HEK293 (cell line): Measurements from ENCODE around the gene ZNF672.

Experiments used
- GLI4 ChIP-seq: fragments of 450-650 bp; formaldehyde crosslinking; IDR thresholded peaks from 2 replicates; pipeline ENCODE4 v1.5.1; 2016; ENCODE audit warnings: missing biosample characterization, missing genetic modification characterization
- KLF8 ChIP-seq: fragments of 450-650 bp; formaldehyde crosslinking; IDR thresholded peaks from 2 replicates; pipeline ENCODE4 v1.5.1; 2016; ENCODE audit warnings: missing biosample characterization, missing genetic modification characterization
- SP2 ChIP-seq: fragments of 450-650 bp; formaldehyde crosslinking; IDR thresholded peaks from 2 replicates; pipeline ENCODE4 v1.5.1; 2016; ENCODE audit warnings: missing biosample characterization, missing genetic modification characterization
- ZNF394 ChIP-seq: fragments of 450-650 bp; formaldehyde crosslinking; IDR thresholded peaks from 2 replicates; pipeline ENCODE4 v1.5.1; 2016; ENCODE audit warnings: missing biosample characterization, missing genetic modification characterization, mild to moderate bottlenecking, moderate library complexity, borderline replicate concordance
- ZNF629 ChIP-seq: fragments of 450-650 bp; formaldehyde crosslinking; IDR thresholded peaks from 2 replicates; pipeline ENCODE4 v1.5.1; 2017; ENCODE audit warnings: missing biosample characterization, missing genetic modification characterization
- TF ChIP-seq, protein P1 (sequence below): fragments of 450-650 bp; formaldehyde crosslinking; IDR thresholded peaks from 2 replicates; pipeline ENCODE4 v1.5.1; 2016; ENCODE audit warnings: missing biosample characterization, missing genetic modification characterization
- TF ChIP-seq, protein P2 (sequence below): fragments of 450-650 bp; formaldehyde crosslinking; IDR thresholded peaks from 2 replicates; pipeline ENCODE4 v1.5.1; 2016; ENCODE audit warnings: missing biosample characterization, missing genetic modification characterization
- TF ChIP-seq, protein P3 (sequence below): fragments of 450-650 bp; formaldehyde crosslinking; IDR thresholded peaks from 2 replicates; pipeline ENCODE4 v1.5.1; 2016; ENCODE audit warnings: missing biosample characterization, missing genetic modification characterization

DNA sequence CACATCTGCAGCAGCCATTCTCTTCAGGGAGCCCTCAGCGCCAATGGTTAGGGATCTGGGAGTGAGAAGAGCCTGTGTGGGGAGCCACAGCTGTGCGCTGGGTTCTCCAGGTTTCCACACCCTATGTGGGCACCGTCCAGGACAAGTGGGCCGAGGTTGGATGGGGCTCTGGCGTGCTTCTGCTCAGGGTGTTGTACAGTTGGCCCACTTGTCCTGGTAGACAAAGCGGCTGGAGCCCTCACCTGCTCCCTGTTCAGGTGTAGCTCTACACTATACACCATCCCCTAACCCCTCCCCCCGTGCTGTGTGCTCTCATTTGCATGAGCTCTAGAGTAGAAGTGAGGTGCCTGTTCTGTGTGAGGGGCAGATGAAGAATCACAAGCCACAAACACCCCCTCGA lies 24.5 kb upstream of the ZNF672 start:
- TF ChIP-seq, protein P1, sequence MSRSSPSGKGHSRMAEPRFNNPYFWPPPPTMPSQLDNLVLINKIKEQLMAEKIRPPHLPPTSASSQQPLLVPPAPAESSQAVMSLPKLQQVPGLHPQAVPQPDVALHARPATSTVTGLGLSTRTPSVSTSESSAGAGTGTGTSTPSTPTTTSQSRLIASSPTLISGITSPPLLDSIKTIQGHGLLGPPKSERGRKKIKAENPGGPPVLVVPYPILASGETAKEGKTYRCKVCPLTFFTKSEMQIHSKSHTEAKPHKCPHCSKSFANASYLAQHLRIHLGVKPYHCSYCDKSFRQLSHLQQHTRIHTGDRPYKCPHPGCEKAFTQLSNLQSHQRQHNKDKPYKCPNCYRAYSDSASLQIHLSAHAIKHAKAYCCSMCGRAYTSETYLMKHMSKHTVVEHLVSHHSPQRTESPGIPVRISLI, result no peak
- TF ChIP-seq ZNF629 (no peak), ZNF394 (tag by site-specific recombination) (no peak), KLF8 (no peak), GLI4 (tag by site-specific recombination) (no peak), SP2 (no peak)
- TF ChIP-seq, protein P2, sequence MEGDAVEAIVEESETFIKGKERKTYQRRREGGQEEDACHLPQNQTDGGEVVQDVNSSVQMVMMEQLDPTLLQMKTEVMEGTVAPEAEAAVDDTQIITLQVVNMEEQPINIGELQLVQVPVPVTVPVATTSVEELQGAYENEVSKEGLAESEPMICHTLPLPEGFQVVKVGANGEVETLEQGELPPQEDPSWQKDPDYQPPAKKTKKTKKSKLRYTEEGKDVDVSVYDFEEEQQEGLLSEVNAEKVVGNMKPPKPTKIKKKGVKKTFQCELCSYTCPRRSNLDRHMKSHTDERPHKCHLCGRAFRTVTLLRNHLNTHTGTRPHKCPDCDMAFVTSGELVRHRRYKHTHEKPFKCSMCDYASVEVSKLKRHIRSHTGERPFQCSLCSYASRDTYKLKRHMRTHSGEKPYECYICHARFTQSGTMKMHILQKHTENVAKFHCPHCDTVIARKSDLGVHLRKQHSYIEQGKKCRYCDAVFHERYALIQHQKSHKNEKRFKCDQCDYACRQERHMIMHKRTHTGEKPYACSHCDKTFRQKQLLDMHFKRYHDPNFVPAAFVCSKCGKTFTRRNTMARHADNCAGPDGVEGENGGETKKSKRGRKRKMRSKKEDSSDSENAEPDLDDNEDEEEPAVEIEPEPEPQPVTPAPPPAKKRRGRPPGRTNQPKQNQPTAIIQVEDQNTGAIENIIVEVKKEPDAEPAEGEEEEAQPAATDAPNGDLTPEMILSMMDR, result no peak
- TF ChIP-seq, protein P3, sequence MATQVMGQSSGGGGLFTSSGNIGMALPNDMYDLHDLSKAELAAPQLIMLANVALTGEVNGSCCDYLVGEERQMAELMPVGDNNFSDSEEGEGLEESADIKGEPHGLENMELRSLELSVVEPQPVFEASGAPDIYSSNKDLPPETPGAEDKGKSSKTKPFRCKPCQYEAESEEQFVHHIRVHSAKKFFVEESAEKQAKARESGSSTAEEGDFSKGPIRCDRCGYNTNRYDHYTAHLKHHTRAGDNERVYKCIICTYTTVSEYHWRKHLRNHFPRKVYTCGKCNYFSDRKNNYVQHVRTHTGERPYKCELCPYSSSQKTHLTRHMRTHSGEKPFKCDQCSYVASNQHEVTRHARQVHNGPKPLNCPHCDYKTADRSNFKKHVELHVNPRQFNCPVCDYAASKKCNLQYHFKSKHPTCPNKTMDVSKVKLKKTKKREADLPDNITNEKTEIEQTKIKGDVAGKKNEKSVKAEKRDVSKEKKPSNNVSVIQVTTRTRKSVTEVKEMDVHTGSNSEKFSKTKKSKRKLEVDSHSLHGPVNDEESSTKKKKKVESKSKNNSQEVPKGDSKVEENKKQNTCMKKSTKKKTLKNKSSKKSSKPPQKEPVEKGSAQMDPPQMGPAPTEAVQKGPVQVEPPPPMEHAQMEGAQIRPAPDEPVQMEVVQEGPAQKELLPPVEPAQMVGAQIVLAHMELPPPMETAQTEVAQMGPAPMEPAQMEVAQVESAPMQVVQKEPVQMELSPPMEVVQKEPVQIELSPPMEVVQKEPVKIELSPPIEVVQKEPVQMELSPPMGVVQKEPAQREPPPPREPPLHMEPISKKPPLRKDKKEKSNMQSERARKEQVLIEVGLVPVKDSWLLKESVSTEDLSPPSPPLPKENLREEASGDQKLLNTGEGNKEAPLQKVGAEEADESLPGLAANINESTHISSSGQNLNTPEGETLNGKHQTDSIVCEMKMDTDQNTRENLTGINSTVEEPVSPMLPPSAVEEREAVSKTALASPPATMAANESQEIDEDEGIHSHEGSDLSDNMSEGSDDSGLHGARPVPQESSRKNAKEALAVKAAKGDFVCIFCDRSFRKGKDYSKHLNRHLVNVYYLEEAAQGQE (tag by site-specific recombination), result no peak
